Kidney (tissue), 14 donors: Measurements from ENCODE around the gene FANCL. TPM values are rescaled to one million over a fixed set of nuclear protein-coding genes. Genes with fewer than 3 reads are reported as not detected.
"Not testable (repeated sequence)": the region's sequence is repeated elsewhere in the genome, so short reads cannot be mapped to it uniquely, and the experiment has no call there.

Experiments
- DNase-seq, 5 donors: peaks; one replicate each; pipeline ENCODE4 v3.0.0-alpha.2; 2013 to 2020
- FAIRE-seq: peaks from 2 replicates; lab custom pipeline; 2012; peaks lifted over from hg19 to GRCh38; lab: Jason Lieb, UNC
- H3K27ac ChIP-seq, 2 donors: one replicate each; pipeline ENCODE4 v1.7.0; 2013; ENCODE audit warnings: low read depth in 2 of 2, low read length in 2 of 2, inconsistent platforms in 1 of 2
- H3K27me3 ChIP-seq: one replicate; pipeline ENCODE4 v1.7.1; 2013; ENCODE audit warnings: low read length, inconsistent platforms; ENCODE audit not compliant: control insufficient read depth, insufficient read depth
- H3K36me3 ChIP-seq, 3 donors: one replicate each; pipeline versions ENCODE4 v1.7.0 to v1.7.1; 2013; ENCODE audit warnings: low read length in 3 of 3, control low read depth in 1 of 3, inconsistent platforms in 1 of 3; ENCODE audit not compliant: insufficient read depth in 3 of 3, control insufficient read depth in 2 of 3
- H3K4me1 ChIP-seq, 3 donors: one replicate each; pipeline versions ENCODE4 v1.7.0 to v1.7.1; 2013; ENCODE audit warnings: low read length in 3 of 3, inconsistent platforms in 1 of 3, low read depth in 1 of 3; ENCODE audit not compliant: control insufficient read depth in 2 of 3, insufficient read depth in 2 of 3
- H3K4me3 ChIP-seq, 3 donors: one replicate each; pipeline versions ENCODE4 v1.7.0 to v1.8.1; 2013; ENCODE audit warnings: low read length in 3 of 3, control low read depth in 1 of 3, inconsistent platforms in 1 of 3
- H3K9ac ChIP-seq, 3 donors: one replicate each; pipeline versions ENCODE4 v1.7.0 to v1.7.1; 2013; ENCODE audit warnings: low read length in 3 of 3, control low read depth in 1 of 3, inconsistent platforms in 1 of 3
- H3K9me3 ChIP-seq, 3 donors: one replicate each; pipeline versions ENCODE4 v1.7.0 to v1.7.1; 2013; ENCODE audit warnings: low read length in 3 of 3, control low read depth in 1 of 3, inconsistent platforms in 1 of 3; ENCODE audit not compliant: control insufficient read depth in 2 of 3, insufficient read depth in 1 of 3
- intact Hi-C: fragments of 100-400 bp; cut with DNase I; formaldehyde crosslinking; loops from one replicate; pipeline ENCODE4 v1.11.1; 2022
- polyA plus RNA-seq: library from polyadenylated mRNA; stranded (reverse); fragments of 350-450 nt; fragmentation: Illumina TruSeq; extraction: RNeasy Lipid Tissue Mini Kit (QIAGEN cat#74804); gene quantifications from one replicate; pipeline ENCODE4 v1.2.3, GENCODE V29; 2014; ENCODE audit warnings: low read depth, low replicate concordance; ENCODE audit not compliant: insufficient read depth
- total RNA-seq: library from RNA; stranded (reverse); fragmentation: NEBNext Ultra II Directional; extraction: Animal tissue kit (Norgen Biotek cat#: 25700); gene quantifications from one replicate; pipeline ENCODE4 v1.2.1, GENCODE V29; 2021
- TF ChIP-seq, protein P1 (sequence below): IDR thresholded peaks from 3 replicates; pipeline ENCODE4 v1.5.1; 2012; ENCODE audit warnings: mild to moderate bottlenecking, moderate library complexity, borderline replicate concordance; ENCODE audit not compliant: insufficient read depth; ENCODE audit errors: extremely low read depth
- donor health status: control.
- donor health status: control.
- donor health status: control.
- donor health status: control.
- donor health status: control.
- donor health status: DM: yes; HTN: yes; CAD: no.
- donor health status: Normal renal cell carcinoma (clear cell type).

The FANCL gene
- total and polyA plus RNA-seq, 2 donors from 2014 or later: 13.4 to 20.0 TPM

DNA sequence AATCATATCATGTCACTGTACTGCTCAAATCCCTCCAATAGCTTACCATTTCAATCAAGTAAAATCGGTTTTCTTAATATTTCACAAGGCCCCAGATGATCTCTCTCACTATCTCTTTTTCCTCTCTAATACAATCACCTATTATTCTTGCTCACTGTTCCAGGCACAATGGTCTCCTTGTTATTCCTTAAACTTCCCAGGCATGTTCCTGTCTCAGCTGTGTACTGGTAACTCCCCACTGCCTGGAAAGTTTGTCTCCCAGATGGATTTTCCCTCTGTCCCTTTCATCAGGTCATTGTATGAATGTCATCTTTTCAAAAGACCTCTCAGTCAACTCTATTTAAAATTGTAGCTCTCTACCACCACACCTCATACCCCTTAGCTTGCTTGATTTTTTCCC lies 30.7 kb upstream of the FANCL start:
- TF ChIP-seq, protein P1, sequence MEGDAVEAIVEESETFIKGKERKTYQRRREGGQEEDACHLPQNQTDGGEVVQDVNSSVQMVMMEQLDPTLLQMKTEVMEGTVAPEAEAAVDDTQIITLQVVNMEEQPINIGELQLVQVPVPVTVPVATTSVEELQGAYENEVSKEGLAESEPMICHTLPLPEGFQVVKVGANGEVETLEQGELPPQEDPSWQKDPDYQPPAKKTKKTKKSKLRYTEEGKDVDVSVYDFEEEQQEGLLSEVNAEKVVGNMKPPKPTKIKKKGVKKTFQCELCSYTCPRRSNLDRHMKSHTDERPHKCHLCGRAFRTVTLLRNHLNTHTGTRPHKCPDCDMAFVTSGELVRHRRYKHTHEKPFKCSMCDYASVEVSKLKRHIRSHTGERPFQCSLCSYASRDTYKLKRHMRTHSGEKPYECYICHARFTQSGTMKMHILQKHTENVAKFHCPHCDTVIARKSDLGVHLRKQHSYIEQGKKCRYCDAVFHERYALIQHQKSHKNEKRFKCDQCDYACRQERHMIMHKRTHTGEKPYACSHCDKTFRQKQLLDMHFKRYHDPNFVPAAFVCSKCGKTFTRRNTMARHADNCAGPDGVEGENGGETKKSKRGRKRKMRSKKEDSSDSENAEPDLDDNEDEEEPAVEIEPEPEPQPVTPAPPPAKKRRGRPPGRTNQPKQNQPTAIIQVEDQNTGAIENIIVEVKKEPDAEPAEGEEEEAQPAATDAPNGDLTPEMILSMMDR: no peak
- no peak for DNase-seq

DNA sequence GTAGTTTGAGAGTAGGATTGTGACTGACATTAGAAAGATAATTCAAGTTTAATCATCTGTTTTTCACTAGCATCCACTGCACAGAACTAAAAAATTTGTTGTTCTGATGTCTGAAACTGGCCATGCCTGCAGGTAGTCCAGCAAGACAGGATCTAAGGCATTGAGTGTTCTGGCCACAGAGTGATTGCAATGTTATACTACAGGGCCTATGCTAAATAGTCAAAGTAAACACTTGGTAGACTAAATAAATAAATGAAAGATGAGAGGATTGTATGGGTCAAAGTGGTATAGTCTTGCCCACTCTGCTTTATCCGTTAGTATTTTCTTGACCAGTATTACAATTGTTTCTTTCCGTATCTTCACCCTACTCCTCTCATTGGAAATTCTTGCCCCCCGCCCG lies 27.6 kb upstream of the FANCL start:
- no peaks in the 10 kb centered on the region for H3K36me3 ChIP-seq
- H3K27ac ChIP-seq: no peak overlapping the region
- H3K4me1 ChIP-seq: no peaks in the 10 kb centered on the region
- no peaks in the 10 kb centered on the region for H3K9me3 ChIP-seq
- FAIRE-seq (no peak), DNase-seq (no peak)
- TF ChIP-seq, protein P1: no peak
- H3K9ac ChIP-seq: no peak overlapping the region
- H3K27me3 ChIP-seq: no peaks in the 10 kb centered on the region
- intact Hi-C loops: no loop called here
- H3K4me3 ChIP-seq: no peak overlapping the region

More for the DNA sequence above, 30.7 kb upstream of the FANCL start:
- H3K36me3 ChIP-seq: no peaks in the 10 kb centered on the region
- FAIRE-seq: no peak
- H3K4me3 ChIP-seq: no peak overlapping the region
- H3K4me1 ChIP-seq: no peaks in the 10 kb centered on the region
- no peaks in the 10 kb centered on the region for H3K27me3 ChIP-seq
- no peaks in the 10 kb centered on the region for H3K9me3 ChIP-seq
- intact Hi-C loops: no loop called here
- no peak overlapping the region for H3K9ac ChIP-seq
- no peak overlapping the region for H3K27ac ChIP-seq

DNA sequence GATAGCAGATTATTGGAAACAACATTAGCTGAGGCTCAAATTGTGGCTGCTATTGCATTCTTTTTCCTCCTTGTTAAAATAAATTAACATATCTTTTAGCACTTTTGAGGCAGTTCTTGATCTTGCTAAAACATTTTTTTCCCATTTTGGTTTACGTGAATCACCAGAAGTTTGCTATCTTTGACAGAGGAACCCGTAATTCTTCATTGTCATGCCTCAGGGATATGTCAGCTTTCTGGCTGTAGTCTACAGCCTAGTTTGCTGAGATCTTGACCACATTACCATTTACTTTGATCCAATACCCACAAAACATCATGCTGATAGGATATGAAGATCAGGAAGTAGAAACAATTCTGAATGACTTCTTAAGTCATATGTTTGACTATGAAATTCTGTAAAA lies 25.1 kb upstream of the FANCL start:
- FAIRE-seq (no peak), DNase-seq (no peak)
- Histone ChIP-seq H3K27ac (no peak overlapping the region), H3K4me1 (no peaks in the 10 kb centered on the region), H3K4me3 (no peak overlapping the region), H3K9me3 (no peaks in the 10 kb centered on the region), H3K27me3 (no peaks in the 10 kb centered on the region), H3K36me3 (no peaks in the 10 kb centered on the region), H3K9ac (no peak overlapping the region)
- TF ChIP-seq, protein P1: no peak
- intact Hi-C loops: no loop called here

DNA sequence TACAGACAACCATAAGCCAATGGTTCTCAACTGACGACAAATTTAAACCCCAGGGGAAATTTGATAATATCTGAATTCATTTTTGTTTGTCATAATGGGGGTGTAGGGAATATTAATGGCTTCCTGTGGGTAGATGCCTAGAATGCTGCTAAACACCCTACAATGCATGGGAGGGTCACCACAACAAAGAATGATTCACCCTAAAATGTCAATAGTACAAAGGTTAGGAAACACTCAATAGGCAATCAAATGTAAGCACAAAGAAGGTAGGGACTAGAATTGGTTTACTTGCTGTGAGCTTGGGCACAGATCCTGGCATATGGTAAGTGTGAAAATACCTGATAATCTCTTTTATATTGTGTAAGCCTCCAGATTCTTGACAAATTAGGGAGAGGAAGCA lies 20.1 kb upstream of the FANCL start:
- H3K4me3 ChIP-seq: no peak overlapping the region

DNA sequence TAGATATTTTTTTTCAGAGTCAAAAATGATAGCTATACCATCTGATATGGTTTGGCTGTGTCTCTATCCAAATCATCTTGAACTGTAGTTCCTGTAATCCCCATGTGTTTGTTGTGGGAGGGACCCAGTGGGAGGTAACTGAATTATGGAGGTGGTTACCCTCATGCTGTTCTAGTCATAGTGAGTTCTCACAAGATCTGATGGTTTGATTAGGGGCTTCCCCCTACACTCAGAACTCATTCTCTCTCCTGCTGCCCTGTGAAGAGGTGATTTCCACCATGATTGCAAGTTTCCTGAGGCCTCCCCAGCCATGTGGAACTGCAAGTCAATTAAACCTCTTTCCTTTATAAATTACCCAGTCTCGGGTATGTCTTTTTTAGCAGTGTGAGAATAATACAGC lies 17.3 kb upstream of the FANCL start:
- H3K4me3 ChIP-seq, H3K36me3 ChIP-seq, H3K27ac ChIP-seq, H3K9me3 ChIP-seq, H3K27me3 ChIP-seq, DNase-seq, H3K9ac ChIP-seq, intact Hi-C loops, H3K4me1 ChIP-seq, FAIRE-seq: not testable (repeated sequence)

More for the DNA sequence above, 20.1 kb upstream of the FANCL start:
- TF ChIP-seq, protein P1: no peak
- Histone ChIP-seq H3K9ac (no peak overlapping the region), H3K27me3 (no peaks in the 10 kb centered on the region), H3K27ac (no peak overlapping the region), H3K9me3 (no peaks in the 10 kb centered on the region), H3K36me3 (no peaks in the 10 kb centered on the region), H3K4me1 (no peaks in the 10 kb centered on the region)
- intact Hi-C loops: no loop called here
- FAIRE-seq (no peak), DNase-seq (no peak)
